GM12878 (cell line): ENCODE results near the gene IFRD2. TPM values are rescaled to one million over a fixed set of nuclear protein-coding genes. Genes with fewer than 3 reads are reported as not detected.

Experiments
- ATAC-seq: fragments of 200-7000 bp; cut with Tn5 transposase; 3 replicates; pipeline ENCODE4 v1.9.1; 2020; ENCODE audit warnings: mild to moderate bottlenecking, moderate library complexity
- BruUV-seq: library from RNA; stranded (reverse); fragments of 400-500 nt; replicated peaks from 2 replicates; lab custom pipeline; 2021; lab: Mats Ljungman, UMichigan
- CTCF ChIA-PET: fragments of 300-600 bp; sonication (Branson Sonifier 250); formaldehyde crosslinking; extraction: SDS; loops from one replicate; lab custom pipeline; 2021; ENCODE audit warnings: inconsistent platforms; lab: Yijun Ruan, JAX
- POLR2A ChIA-PET: fragments of 350-600 bp; formaldehyde crosslinking; extraction: SDS; loops from one replicate; lab custom pipeline; 2021; ENCODE audit warnings: inconsistent platforms; lab: Charles Lee
- RAD21 ChIA-PET: fragments of 300-600 bp; sonication (Branson Sonifier 250); formaldehyde crosslinking; loops from one replicate; lab custom pipeline; 2023; ENCODE audit warnings: antibody characterized with exemption; ENCODE audit not compliant: unreplicated experiment; lab: Charles Lee
- SMC1A ChIA-PET: fragments of 300-600 bp; sonication (Branson Sonifier 250); formaldehyde crosslinking; loops from one replicate; lab custom pipeline; 2023; ENCODE audit not compliant: unreplicated experiment, uncharacterized antibody; lab: Charles Lee
- DNase-seq: peaks from one replicate; pipeline ENCODE4 v3.0.0-alpha.2; 2011; ENCODE audit warnings: low read depth, low spot score
- FAIRE-seq: peaks from 3 replicates; lab custom pipeline; 2011; peaks lifted over from hg19 to GRCh38; lab: Jason Lieb, UNC
- H2AFZ ChIP-seq: 2 replicates; pipeline ENCODE4 v1.6.0; 2011; ENCODE audit warnings: low read depth, low read length, control low read depth; ENCODE audit not compliant: control insufficient read depth
- H3K27ac ChIP-seq: 2 replicates; pipeline ENCODE4 v1.5.1; 2011; ENCODE audit warnings: control low read depth; ENCODE audit not compliant: control insufficient read depth, insufficient read depth
- H3K27me3 ChIP-seq, 2 experiments: replicated peaks in 1 of 2; 2 replicates each; pipeline versions ENCODE4 v1.6.0 to v1.6.1; 2011; ENCODE audit warnings: low read length in 1 of 2; ENCODE audit not compliant: control insufficient read depth in 2 of 2, insufficient read depth in 2 of 2
- H3K36me3 ChIP-seq, 2 experiments: 2 replicates each; pipeline ENCODE4 v1.5.1; 2011; ENCODE audit warnings: low read length in 1 of 2; ENCODE audit not compliant: control insufficient read depth in 2 of 2, insufficient read depth in 2 of 2
- H3K4me1 ChIP-seq: 2 replicates; pipeline ENCODE4 v1.6.1; 2011; ENCODE audit warnings: mild to moderate bottlenecking, low read length, moderate library complexity, mixed read lengths; ENCODE audit not compliant: control insufficient read depth, insufficient read depth
- H3K4me2 ChIP-seq: 2 replicates; pipeline ENCODE4 v1.6.0; 2011; ENCODE audit warnings: control low read depth; ENCODE audit not compliant: control insufficient read depth, insufficient read depth
- H3K4me3 ChIP-seq: fragments of 200-600 bp; sonication (generic); 2 replicates; pipeline ENCODE4 v1.5.1; 2016
- H3K79me2 ChIP-seq: 2 replicates; pipeline ENCODE4 v1.6.0; 2011; ENCODE audit warnings: low read length; ENCODE audit not compliant: control insufficient read depth, insufficient read depth
- H3K9ac ChIP-seq: 2 replicates; pipeline ENCODE4 v1.8.0; 2011; ENCODE audit warnings: low read length, control low read depth, mixed read lengths; ENCODE audit not compliant: control insufficient read depth, insufficient read depth
- H3K9me3 ChIP-seq: replicated peaks from 3 replicates; pipeline ENCODE4 v1.5.1; 2011; ENCODE audit warnings: mild to moderate bottlenecking, low read length; ENCODE audit not compliant: control insufficient read depth, insufficient read depth
- H4K20me1 ChIP-seq: 2 replicates; pipeline ENCODE4 v1.6.0; 2011; ENCODE audit not compliant: control insufficient read depth, insufficient read depth
- ASH2L ChIP-seq: fragments of 300-600, 200-600 bp; sonication (generic); IDR thresholded peaks from 2 replicates; pipeline ENCODE4 v1.6.1; 2017; ENCODE audit warnings: low read depth, mild to moderate bottlenecking, borderline replicate concordance
- BHLHE40 ChIP-seq, 2 experiments: fragments of 450-650 bp in 1 of 2; IDR thresholded peaks; 2 replicates each; pipeline ENCODE4 v1.6.1; 2011 to 2017; ENCODE audit warnings: low read depth in 2 of 2, borderline replicate concordance in 1 of 2, improper control_type of control experiment in 1 of 2, low read length in 1 of 2, mild to moderate bottlenecking in 1 of 2
- CUX1 ChIP-seq: IDR thresholded peaks from 2 replicates; pipeline ENCODE4 v1.6.1; 2012; ENCODE audit warnings: improper control_type of control experiment, low read depth, low read length; ENCODE audit not compliant: insufficient replicate concordance
- EGR1 ChIP-seq, 2 experiments: IDR thresholded peaks; 1 replicate in 1 of 2; 2 replicates in 1 of 2; pipeline ENCODE4 v1.6.1; 2011 to 2012; ENCODE audit warnings: low read depth in 2 of 2, low read length in 2 of 2, borderline replicate concordance in 1 of 2, mild to moderate bottlenecking in 1 of 2, moderate library complexity in 1 of 2
- ETV6 ChIP-seq, 2 experiments: fragments of 450-650 bp in 1 of 2; IDR thresholded peaks in 1 of 2; conservative IDR thresholded peaks in 1 of 2; 2 replicates each; pipeline ENCODE4 v1.6.1; 2014; ENCODE audit warnings: antibody characterized with exemption in 1 of 2, borderline replicate concordance in 1 of 2, low read depth in 1 of 2, mild to moderate bottlenecking in 1 of 2, moderate library complexity in 1 of 2
- GABPA ChIP-seq: IDR thresholded peaks from 2 replicates; pipeline ENCODE4 v1.6.1; 2014; ENCODE audit warnings: antibody characterized with exemption, low read depth, mild to moderate bottlenecking, inconsistent platforms
- HCFC1 ChIP-seq: fragments of 150-350 bp; IDR thresholded peaks from 2 replicates; pipeline ENCODE4 v1.6.1; 2014; ENCODE audit warnings: low read length
- KDM1A ChIP-seq: fragments of 200-600 bp; sonication (generic); IDR thresholded peaks from 2 replicates; pipeline ENCODE4 v1.6.1; 2016; ENCODE audit warnings: borderline replicate concordance
- NFYB ChIP-seq: IDR thresholded peaks from 2 replicates; pipeline ENCODE4 v1.6.1; 2011; ENCODE audit warnings: low read depth, mild to moderate bottlenecking, low read length, improper control_type of control experiment, moderate library complexity; ENCODE audit not compliant: insufficient read depth
- PAX5 ChIP-seq: IDR thresholded peaks from 2 replicates; pipeline ENCODE4 v1.6.1; 2011; ENCODE audit warnings: low read depth, low read length, borderline replicate concordance
- PML ChIP-seq: IDR thresholded peaks from 2 replicates; pipeline ENCODE4 v1.6.1; 2012; ENCODE audit warnings: low read length, inconsistent platforms
- STAT1 ChIP-seq: fragments of 450-650 bp; conservative IDR thresholded peaks from 2 replicates; pipeline ENCODE4 v1.6.1; 2014; ENCODE audit warnings: antibody characterized with exemption, mild to moderate bottlenecking
- YBX1 ChIP-seq: fragments of 450-650 bp; IDR thresholded peaks from 2 replicates; pipeline ENCODE4 v1.6.1; 2016; ENCODE audit warnings: antibody characterized with exemption
- ZBED1 ChIP-seq: IDR thresholded peaks from 2 replicates; pipeline ENCODE4 v1.6.1; 2016; ENCODE audit warnings: borderline replicate concordance
- WGBS: methylation state at CpG from one replicate; pipeline ENCODE4 v1.1.6; 2016; ENCODE audit warnings: low lambda C conversion rate; ENCODE audit not compliant: insufficient replicate concordance, insufficient coverage; ENCODE audit errors: missing lambda C conversion rate; 5-methylcytosine and 5-hydroxymethylcytosine counted together
- in situ Hi-C: fragments of 300-500 bp; cut with MboI; formaldehyde crosslinking; loops from 9 replicates; pipeline ENCODE4 v1.14.3; 2018; ENCODE audit warnings: mixed read lengths
- intact Hi-C: fragments of 100-400 bp; cut with micrococcal nuclease; formaldehyde crosslinking; loops from one replicate; pipeline ENCODE4 v1.14.2; 2022; ENCODE audit not compliant: unreplicated experiment
- polyA plus RNA-seq, 11 experiments: library from polyadenylated mRNA; depleted of rRNA in 4 of 11; unstranded in 6 of 11; stranded (reverse) in 5 of 11; fragments of >200 nt; fragmentation: Nextera tagmentation in 4 of 11; fragmentation: Illumina TruSeq in 1 of 11; extraction: Ambion mirVana in 4 of 11; extraction: Trizol in 1 of 11; gene quantifications; 1 replicate in 1 of 11; 2 replicates in 10 of 11; pipeline versions ENCODE4 v1.2.1 to v1.2.3, GENCODE V29; 2011 to 2016; ENCODE audit warnings: inconsistent platforms in 2 of 11, missing spikeins in 2 of 11, low read depth in 1 of 11
- total RNA-seq, 4 experiments: library from RNA; depleted of rRNA in 3 of 4; stranded (reverse); fragments of >200 nt in 3 of 4; fragmentation: Illumina TruSeq in 1 of 4; extraction: Trizol in 1 of 4; gene quantifications; 2 replicates each; pipeline versions ENCODE4 v1.2.1 to v1.2.3, GENCODE V29; 2013 to 2021
- TF ChIP-seq, protein P1 (sequence below): fragments of 450-650 bp; IDR thresholded peaks from 2 replicates; pipeline ENCODE4 v1.6.1; 2017; ENCODE audit warnings: low read depth, mild to moderate bottlenecking, moderate library complexity
- TF ChIP-seq, protein P2 (sequence below): fragments of 450-650 bp; IDR thresholded peaks from 2 replicates; pipeline ENCODE4 v1.6.1; 2017; ENCODE audit warnings: borderline replicate concordance

Gene IFRD2
- total and polyA plus RNA-seq, 10 of the 15 experiments (the other 5 are each of a cell fraction or from before 2014, with no cell fraction given), result 19.1 to 153 (median 80.3) TPM

GRCh38 chr3:50318615-50319014, 26.4 kb upstream of the IFRD2 start:
- H3K9ac ChIP-seq, result no peak overlapping the region
- no TSS peak for BruUV-seq
- DNase-seq (no peak), ATAC-seq (no peak), FAIRE-seq (no peak)
- intact Hi-C loops (no loop called here), in situ Hi-C loops (no loop called here)
- no peak overlapping the region for H3K27ac ChIP-seq
- H3K4me3 ChIP-seq, result no peak overlapping the region
- SMC1A ChIA-PET, result interaction anchor here (1.5 to 1.8 kb wide), 2 partner anchors 18 to 19 kb away, joined by 4 read pairs; partner anchors contain the start of genes HYAL3 and NAA80
- H4K20me1 ChIP-seq, result no peaks in the 10 kb centered on the region
- CTCF ChIA-PET, result interaction anchor here (0.7 to 1.8 kb wide), 5 partner anchors 9 to 72 kb away, joined by 3 to 8 read pairs (median 3); partner anchors contain the start of genes HYAL3, NAA80 and TUSC2
- peaks cover 5% of the 10 kb centered on the region for H3K79me2 ChIP-seq
- H3K36me3 ChIP-seq, result peaks cover 0 to 2% of the 10 kb centered on the region in 2 experiments; a peak in 2 of 4 replicates
- no peaks in the 10 kb centered on the region for H3K9me3 ChIP-seq
- H3K4me1 ChIP-seq, result peaks cover 23% of the 10 kb centered on the region
- WGBS, result 87% methylated on average over 10 of the region's 10 CpGs
- RAD21 ChIA-PET, result no interaction called here
- POLR2A ChIA-PET, result interaction anchor here (1.0 to 1.9 kb wide), 3 partner anchors 13 to 26 kb away, joined by 3 to 5 read pairs (median 3); partner anchors contain the start of gene IFRD2
- H2AFZ ChIP-seq, result no peak overlapping the region
- no peaks in the 10 kb centered on the region for H3K27me3 ChIP-seq
- H3K4me2 ChIP-seq, result no peak overlapping the region
- TF ChIP-seq HCFC1 (no peak), PML (no peak), ZBED1 (no peak), PAX5 (no peak), KDM1A (no peak), ETV6 (conservative IDR thresholded peaks at IDR 0.05 in 1 of 2, IDR thresholded peaks at IDR 0.05 in 1 of 2; ENCODE audit: borderline replicate concordance in 1 of 2, low read depth in 1 of 2) (no peak), ASH2L (no peak), CUX1 (no peak), GABPA (no peak), EGR1 (IDR thresholded peaks at IDR 0.05; ENCODE audit: borderline replicate concordance in 1 of 2, low read depth in 2 of 2, low read length in 2 of 2) (no peak), STAT1 (no peak), YBX1 (no peak), BHLHE40 (IDR thresholded peaks at IDR 0.05; ENCODE audit: borderline replicate concordance in 1 of 2, low read depth in 2 of 2, low read length in 1 of 2) (no peak), NFYB (no peak)
- TF ChIP-seq, protein P1, sequence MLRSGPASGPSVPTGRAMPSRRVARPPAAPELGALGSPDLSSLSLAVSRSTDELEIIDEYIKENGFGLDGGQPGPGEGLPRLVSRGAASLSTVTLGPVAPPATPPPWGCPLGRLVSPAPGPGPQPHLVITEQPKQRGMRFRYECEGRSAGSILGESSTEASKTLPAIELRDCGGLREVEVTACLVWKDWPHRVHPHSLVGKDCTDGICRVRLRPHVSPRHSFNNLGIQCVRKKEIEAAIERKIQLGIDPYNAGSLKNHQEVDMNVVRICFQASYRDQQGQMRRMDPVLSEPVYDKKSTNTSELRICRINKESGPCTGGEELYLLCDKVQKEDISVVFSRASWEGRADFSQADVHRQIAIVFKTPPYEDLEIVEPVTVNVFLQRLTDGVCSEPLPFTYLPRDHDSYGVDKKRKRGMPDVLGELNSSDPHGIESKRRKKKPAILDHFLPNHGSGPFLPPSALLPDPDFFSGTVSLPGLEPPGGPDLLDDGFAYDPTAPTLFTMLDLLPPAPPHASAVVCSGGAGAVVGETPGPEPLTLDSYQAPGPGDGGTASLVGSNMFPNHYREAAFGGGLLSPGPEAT, result no peak
- TF ChIP-seq, protein P2, sequence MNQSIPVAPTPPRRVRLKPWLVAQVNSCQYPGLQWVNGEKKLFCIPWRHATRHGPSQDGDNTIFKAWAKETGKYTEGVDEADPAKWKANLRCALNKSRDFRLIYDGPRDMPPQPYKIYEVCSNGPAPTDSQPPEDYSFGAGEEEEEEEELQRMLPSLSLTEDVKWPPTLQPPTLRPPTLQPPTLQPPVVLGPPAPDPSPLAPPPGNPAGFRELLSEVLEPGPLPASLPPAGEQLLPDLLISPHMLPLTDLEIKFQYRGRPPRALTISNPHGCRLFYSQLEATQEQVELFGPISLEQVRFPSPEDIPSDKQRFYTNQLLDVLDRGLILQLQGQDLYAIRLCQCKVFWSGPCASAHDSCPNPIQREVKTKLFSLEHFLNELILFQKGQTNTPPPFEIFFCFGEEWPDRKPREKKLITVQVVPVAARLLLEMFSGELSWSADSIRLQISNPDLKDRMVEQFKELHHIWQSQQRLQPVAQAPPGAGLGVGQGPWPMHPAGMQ, result no peak
